ENCODE data around the gene CAPN2.

GRCh38 chr1:223819730-223820514, 107.6 kb downstream of the CAPN2 start:
- no peak for TF ChIP-seq CTCF (IDR thresholded peaks at IDR 0.05; ENCODE audit: low read depth, low read length)
- TF ChIP-seq EZH2phosphoT487 (IDR thresholded peaks at IDR 0.05; ENCODE audit: low read depth), result no peak
